Nephron progenitor cell (in vitro differentiated cells): Measurements from ENCODE around the gene NPAS2.

Experiments
- DNase-seq: peaks from one replicate; pipeline ENCODE4 v3.0.0; 2021
- H3K27ac Mint-ChIP-seq: 2 replicates; pipeline ENCODE4 v1.8.0; 2021; ENCODE audit warnings: mild to moderate bottlenecking, moderate library complexity, mixed read lengths
- H3K27me3 Mint-ChIP-seq: 2 replicates; pipeline ENCODE4 v1.8.0; 2021; ENCODE audit warnings: mild to moderate bottlenecking, low read depth, mixed read lengths; ENCODE audit not compliant: poor library complexity
- H3K36me3 Mint-ChIP-seq: 2 replicates; pipeline ENCODE4 v1.8.0; 2021; ENCODE audit warnings: low read depth, mixed read lengths
- H3K4me1 Mint-ChIP-seq: 2 replicates; pipeline ENCODE4 v1.8.0; 2021; ENCODE audit warnings: mixed read lengths
- H3K4me3 Mint-ChIP-seq: 2 replicates; pipeline ENCODE4 v1.8.0; 2021; ENCODE audit warnings: mild to moderate bottlenecking, moderate library complexity, mixed read lengths
- H3K9me3 Mint-ChIP-seq: 2 replicates; pipeline ENCODE4 v1.8.0; 2021; ENCODE audit warnings: mild to moderate bottlenecking, moderate library complexity, mixed read lengths
- CTCF ChIP-seq: fragments of 200-600 bp; sonication (generic); IDR thresholded peaks from 2 replicates; pipeline ENCODE4 v1.5.0; 2021; ENCODE audit warnings: antibody characterized with exemption

The NPAS2 gene

DNA sequence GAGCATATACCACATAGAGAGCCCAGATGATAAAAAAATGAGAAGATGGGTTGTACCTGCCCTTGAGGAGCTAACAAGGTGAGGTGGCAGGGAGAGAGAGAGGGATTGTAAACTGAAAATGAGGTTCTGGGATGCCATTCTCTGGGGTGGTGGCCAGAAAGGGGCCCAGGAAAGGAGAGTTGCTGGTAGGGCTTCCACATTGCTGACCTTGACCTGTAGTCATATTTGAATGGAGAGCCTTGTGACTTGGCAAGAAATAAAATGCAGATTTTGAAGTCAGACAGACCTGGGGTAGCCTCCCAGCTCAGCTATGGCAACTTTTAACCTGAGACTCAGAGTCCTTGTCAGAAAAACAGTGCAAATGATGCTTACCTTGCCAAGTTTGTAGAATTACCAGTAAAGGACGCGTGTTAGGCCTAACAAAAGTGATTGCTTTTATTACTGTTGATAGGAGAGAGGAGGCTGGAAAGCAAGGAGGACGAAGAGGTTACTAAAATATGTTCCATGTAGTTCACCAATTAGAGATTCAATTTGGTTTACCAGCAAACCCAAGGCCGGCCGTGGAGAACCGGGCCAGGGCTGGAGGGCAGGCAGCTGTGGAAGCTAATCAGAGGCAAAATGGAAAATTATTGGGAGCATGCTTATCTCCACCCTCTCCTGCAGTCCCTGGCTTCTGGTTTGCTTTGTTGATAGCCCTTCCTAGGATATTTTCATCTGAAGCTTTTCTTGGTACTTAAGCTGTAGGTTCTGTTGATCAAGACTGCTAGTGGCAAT is 3.9 kb downstream of the NPAS2 start:
- Mint-ChIP-seq H3K27me3 (peaks cover 72% of the 10 kb centered on the region), H3K36me3 (no peaks in the 10 kb centered on the region)

GRCh38 chr2:100824842-100825241 is 4.9 kb downstream of the NPAS2 start:
- H3K27ac Mint-ChIP-seq = no peak overlapping the region
- H3K4me3 Mint-ChIP-seq = no peak overlapping the region
- peaks cover 68% of the 10 kb centered on the region for H3K27me3 Mint-ChIP-seq
- no peak for TF ChIP-seq CTCF
- peaks cover 14% of the 10 kb centered on the region for H3K9me3 Mint-ChIP-seq
- H3K4me1 Mint-ChIP-seq = peaks cover 5% of the 10 kb centered on the region
- no peak for DNase-seq
- no peaks in the 10 kb centered on the region for H3K36me3 Mint-ChIP-seq

More for the DNA sequence above, 3.9 kb downstream of the NPAS2 start:
- Mint-ChIP-seq H3K27ac (no peak overlapping the region), H3K4me3 (no peak overlapping the region), H3K4me1 (peaks cover 5% of the 10 kb centered on the region), H3K9me3 (peaks cover 13% of the 10 kb centered on the region)
- no peak for TF ChIP-seq CTCF
- DNase-seq = no peak

DNA sequence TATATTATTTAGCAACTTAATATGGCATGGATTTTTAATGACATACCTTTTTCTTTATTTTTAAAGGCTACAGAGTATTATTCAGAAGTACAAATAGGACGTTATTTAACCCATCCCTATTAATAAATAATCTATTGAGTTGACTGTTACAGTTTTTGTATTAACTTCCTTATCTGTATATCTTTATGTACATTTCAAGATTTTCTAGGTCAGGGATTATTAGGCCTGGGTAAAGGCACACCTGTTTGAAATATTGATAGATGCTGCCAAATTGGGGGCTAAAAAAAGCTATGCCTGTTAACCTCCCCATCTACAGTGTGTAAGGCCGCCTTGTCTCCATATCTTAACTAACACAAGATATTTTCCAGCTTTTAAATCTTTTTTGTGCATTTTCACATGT is 6.6 kb downstream of the NPAS2 start:
- peaks cover 55% of the 10 kb centered on the region for H3K27me3 Mint-ChIP-seq
- no peak for TF ChIP-seq CTCF
- no peak overlapping the region for H3K27ac Mint-ChIP-seq
- H3K4me3 Mint-ChIP-seq = no peak overlapping the region
- no peaks in the 10 kb centered on the region for H3K36me3 Mint-ChIP-seq
- peaks cover 14% of the 10 kb centered on the region for H3K9me3 Mint-ChIP-seq
- H3K4me1 Mint-ChIP-seq = no peaks in the 10 kb centered on the region
- DNase-seq = no peak

- TF ChIP-seq CTCF = no peak
- peaks cover 14% of the 10 kb centered on the region for H3K9me3 Mint-ChIP-seq
- no peaks in the 10 kb centered on the region for H3K36me3 Mint-ChIP-seq
- H3K4me3 Mint-ChIP-seq = no peak overlapping the region
- peaks cover 25% of the 10 kb centered on the region for H3K27me3 Mint-ChIP-seq
- no peak overlapping the region for H3K27ac Mint-ChIP-seq
- DNase-seq = no peak
- H3K4me1 Mint-ChIP-seq = no peaks in the 10 kb centered on the region
Measured at GRCh38 chr2:100831158-100831750, 11.3 kb downstream of the NPAS2 start.

- TF ChIP-seq CTCF = no peak
- no peak overlapping the region for H3K4me3 Mint-ChIP-seq
- peaks cover 14% of the 10 kb centered on the region for H3K9me3 Mint-ChIP-seq
- H3K27ac Mint-ChIP-seq = no peak overlapping the region
- DNase-seq = no peak
- no peaks in the 10 kb centered on the region for H3K36me3 Mint-ChIP-seq
- no peaks in the 10 kb centered on the region for H3K4me1 Mint-ChIP-seq
- peaks cover 25% of the 10 kb centered on the region for H3K27me3 Mint-ChIP-seq
Measured at GRCh38 chr2:100831831-100832230, 11.9 kb downstream of the NPAS2 start.

DNA sequence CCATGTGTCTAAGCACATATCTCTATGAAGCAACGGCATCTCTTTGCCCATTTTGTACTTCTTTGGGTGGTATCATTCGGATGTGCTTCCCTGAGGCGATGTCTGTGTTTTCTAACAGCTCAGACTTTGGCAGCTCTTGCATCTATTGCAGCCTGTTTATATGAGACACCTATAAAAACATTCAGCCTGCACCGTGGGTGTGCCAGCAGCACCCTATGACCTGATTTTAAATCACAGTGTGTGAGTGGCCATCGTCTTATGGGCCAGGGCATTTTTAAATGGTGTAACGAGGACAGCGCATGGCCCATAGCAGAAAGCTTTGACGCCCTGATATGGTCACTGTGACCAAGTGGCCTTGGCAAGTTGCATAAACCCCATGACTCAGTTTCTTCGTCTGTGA is 12.9 kb downstream of the NPAS2 start:
- H3K27ac Mint-ChIP-seq = no peak overlapping the region
- peaks cover 17% of the 10 kb centered on the region for H3K27me3 Mint-ChIP-seq
- no peak for TF ChIP-seq CTCF
- H3K36me3 Mint-ChIP-seq = no peaks in the 10 kb centered on the region
- DNase-seq = no peak
- H3K4me3 Mint-ChIP-seq = no peak overlapping the region
- no peaks in the 10 kb centered on the region for H3K4me1 Mint-ChIP-seq
- H3K9me3 Mint-ChIP-seq = peaks cover 10% of the 10 kb centered on the region
